WTC11 (cell line): Measurements from ENCODE around the gene PHLDA3.

Experiments used
- ATF2 ChIP-seq: sonication (generic); formaldehyde crosslinking; IDR thresholded peaks from 2 replicates; pipeline ENCODE4 v1.8.1; 2022; ENCODE audit warnings: low read depth, missing genetic modification reagents, borderline replicate concordance
- CTCF ChIP-seq: fragments of 200-600 bp; IDR thresholded peaks from 2 replicates; pipeline ENCODE4 v1.8.0; 2022; ENCODE audit warnings: antibody characterized with exemption
- FOXJ3 ChIP-seq: sonication (generic); formaldehyde crosslinking; IDR thresholded peaks from 2 replicates; pipeline ENCODE4 v1.9.0; 2021; ENCODE audit warnings: missing genetic modification reagents, mild to moderate bottlenecking, borderline replicate concordance
- TF ChIP-seq, protein P1 (sequence below): sonication (generic); formaldehyde crosslinking; IDR thresholded peaks from 2 replicates; pipeline ENCODE4 v1.8.0; 2022; ENCODE audit warnings: mild to moderate bottlenecking, missing genetic modification reagents
- TF ChIP-seq, protein P2 (sequence below): sonication (generic); formaldehyde crosslinking; IDR thresholded peaks from 2 replicates; pipeline ENCODE4 v1.8.1; 2023; ENCODE audit warnings: mild to moderate bottlenecking, missing genetic modification reagents
- TF ChIP-seq, protein P3 (sequence below): sonication (generic); formaldehyde crosslinking; IDR thresholded peaks from 2 replicates; pipeline ENCODE4 v1.8.0; 2022; ENCODE audit warnings: mild to moderate bottlenecking, missing genetic modification reagents
- TF ChIP-seq, protein P4 (sequence below): sonication (generic); formaldehyde crosslinking; IDR thresholded peaks from 2 replicates; pipeline ENCODE4 v1.8.0; 2022; ENCODE audit warnings: mild to moderate bottlenecking, missing genetic modification reagents

DNA sequence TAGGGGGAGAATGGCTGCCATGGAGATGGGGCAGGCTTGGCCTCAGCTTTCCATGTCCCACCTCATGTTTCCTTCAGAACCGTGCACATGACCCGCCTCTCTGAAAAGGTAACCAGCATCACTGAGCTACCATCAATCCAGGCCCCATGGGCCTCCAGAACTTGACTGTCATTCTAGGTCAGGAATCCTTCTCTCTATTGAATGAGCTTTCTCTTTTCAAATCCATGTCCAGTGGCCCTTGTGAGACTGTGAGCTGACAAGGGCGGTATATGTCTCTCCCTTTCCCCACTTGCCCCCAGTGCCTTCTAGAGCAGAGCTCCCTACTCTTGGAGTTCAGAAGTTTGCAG lies 33.5 kb upstream of the PHLDA3 start:
- TF ChIP-seq CTCF: no peak
- TF ChIP-seq FOXJ3 (CRISPR knock-in tag): no peak
- TF ChIP-seq, protein P1, sequence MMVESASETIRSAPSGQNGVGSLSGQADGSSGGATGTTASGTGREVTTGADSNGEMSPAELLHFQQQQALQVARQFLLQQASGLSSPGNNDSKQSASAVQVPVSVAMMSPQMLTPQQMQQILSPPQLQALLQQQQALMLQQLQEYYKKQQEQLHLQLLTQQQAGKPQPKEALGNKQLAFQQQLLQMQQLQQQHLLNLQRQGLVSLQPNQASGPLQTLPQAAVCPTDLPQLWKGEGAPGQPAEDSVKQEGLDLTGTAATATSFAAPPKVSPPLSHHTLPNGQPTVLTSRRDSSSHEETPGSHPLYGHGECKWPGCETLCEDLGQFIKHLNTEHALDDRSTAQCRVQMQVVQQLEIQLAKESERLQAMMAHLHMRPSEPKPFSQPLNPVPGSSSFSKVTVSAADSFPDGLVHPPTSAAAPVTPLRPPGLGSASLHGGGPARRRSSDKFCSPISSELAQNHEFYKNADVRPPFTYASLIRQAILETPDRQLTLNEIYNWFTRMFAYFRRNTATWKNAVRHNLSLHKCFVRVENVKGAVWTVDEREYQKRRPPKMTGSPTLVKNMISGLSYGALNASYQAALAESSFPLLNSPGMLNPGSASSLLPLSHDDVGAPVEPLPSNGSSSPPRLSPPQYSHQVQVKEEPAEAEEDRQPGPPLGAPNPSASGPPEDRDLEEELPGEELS (CRISPR knock-in tag): no peak
- TF ChIP-seq ATF2 (CRISPR knock-in tag): no peak
- TF ChIP-seq, protein P2, sequence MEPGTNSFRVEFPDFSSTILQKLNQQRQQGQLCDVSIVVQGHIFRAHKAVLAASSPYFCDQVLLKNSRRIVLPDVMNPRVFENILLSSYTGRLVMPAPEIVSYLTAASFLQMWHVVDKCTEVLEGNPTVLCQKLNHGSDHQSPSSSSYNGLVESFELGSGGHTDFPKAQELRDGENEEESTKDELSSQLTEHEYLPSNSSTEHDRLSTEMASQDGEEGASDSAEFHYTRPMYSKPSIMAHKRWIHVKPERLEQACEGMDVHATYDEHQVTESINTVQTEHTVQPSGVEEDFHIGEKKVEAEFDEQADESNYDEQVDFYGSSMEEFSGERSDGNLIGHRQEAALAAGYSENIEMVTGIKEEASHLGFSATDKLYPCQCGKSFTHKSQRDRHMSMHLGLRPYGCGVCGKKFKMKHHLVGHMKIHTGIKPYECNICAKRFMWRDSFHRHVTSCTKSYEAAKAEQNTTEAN (CRISPR knock-in tag): no peak
- TF ChIP-seq, protein P3, sequence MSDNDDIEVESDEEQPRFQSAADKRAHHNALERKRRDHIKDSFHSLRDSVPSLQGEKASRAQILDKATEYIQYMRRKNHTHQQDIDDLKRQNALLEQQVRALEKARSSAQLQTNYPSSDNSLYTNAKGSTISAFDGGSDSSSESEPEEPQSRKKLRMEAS (CRISPR knock-in tag): no peak
- TF ChIP-seq, protein P4, sequence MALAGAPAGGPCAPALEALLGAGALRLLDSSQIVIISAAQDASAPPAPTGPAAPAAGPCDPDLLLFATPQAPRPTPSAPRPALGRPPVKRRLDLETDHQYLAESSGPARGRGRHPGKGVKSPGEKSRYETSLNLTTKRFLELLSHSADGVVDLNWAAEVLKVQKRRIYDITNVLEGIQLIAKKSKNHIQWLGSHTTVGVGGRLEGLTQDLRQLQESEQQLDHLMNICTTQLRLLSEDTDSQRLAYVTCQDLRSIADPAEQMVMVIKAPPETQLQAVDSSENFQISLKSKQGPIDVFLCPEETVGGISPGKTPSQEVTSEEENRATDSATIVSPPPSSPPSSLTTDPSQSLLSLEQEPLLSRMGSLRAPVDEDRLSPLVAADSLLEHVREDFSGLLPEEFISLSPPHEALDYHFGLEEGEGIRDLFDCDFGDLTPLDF: no peak
